HCT116 (cell line): ENCODE data around the gene CTBP1.

Experiments used
- ATF3 ChIP-seq: IDR thresholded peaks from 2 replicates; pipeline ENCODE4 v1.6.1; 2012
- CTCF ChIP-seq, 3 experiments: fragments of 200-600 bp in 1 of 3; sonication (generic) in 1 of 3; IDR thresholded peaks in 2 of 3; conservative IDR thresholded peaks in 1 of 3; 2 replicates each; pipeline ENCODE4 v1.5.1; 2012 to 2017; ENCODE audit warnings: low read depth in 2 of 3, low read length in 2 of 3, antibody characterized with exemption in 1 of 3, borderline replicate concordance in 1 of 3, control low read depth in 1 of 3, mild to moderate bottlenecking in 1 of 3, mixed read lengths in 1 of 3, mixed run types in 1 of 3, moderate library complexity in 1 of 3; ENCODE audit not compliant: insufficient read depth in 1 of 3
- ELF1 ChIP-seq: IDR thresholded peaks from 2 replicates; pipeline ENCODE4 v1.6.1; 2012; ENCODE audit warnings: low read depth, borderline replicate concordance
- EZH2 ChIP-seq: fragments of 200-600 bp; sonication (generic); IDR thresholded peaks from 2 replicates; pipeline ENCODE4 v1.6.1; 2017; ENCODE audit warnings: antibody characterized with exemption, mixed run types
- JUND ChIP-seq: IDR thresholded peaks from 2 replicates; pipeline ENCODE4 v1.6.1; 2012
- POLR2A ChIP-seq: IDR thresholded peaks from 2 replicates; pipeline ENCODE4 v1.7.0; 2011; ENCODE audit warnings: borderline replicate concordance; ENCODE audit not compliant: insufficient read depth, insufficient read length; ENCODE audit errors: extremely low read depth
- POLR2AphosphoS5 ChIP-seq: IDR thresholded peaks from 2 replicates; pipeline ENCODE4 v1.6.1; 2011; ENCODE audit warnings: mild to moderate bottlenecking, low read depth, low read length, moderate library complexity
- SP1 ChIP-seq: IDR thresholded peaks from 2 replicates; pipeline ENCODE4 v1.6.1; 2012; ENCODE audit warnings: low read depth
- TF ChIP-seq, protein P1 (sequence below): IDR thresholded peaks from 2 replicates; pipeline ENCODE4 v1.6.1; 2012; ENCODE audit warnings: low read depth

GRCh38 chr4:1223841-1224809, 24.8 kb downstream of the CTBP1 start:
- no peak for TF ChIP-seq CTCF (IDR thresholded peaks at IDR 0.05 in 2 of 3, conservative IDR thresholded peaks at IDR 0.05 in 1 of 3; ENCODE audit: borderline replicate concordance in 1 of 3, insufficient read depth in 1 of 3, low read depth in 2 of 3, low read length in 2 of 3)
- no peak for TF ChIP-seq POLR2AphosphoS5
- TF ChIP-seq ATF3, result no peak
- TF ChIP-seq ELF1, result no peak
- no peak for TF ChIP-seq EZH2
- TF ChIP-seq, protein P1, sequence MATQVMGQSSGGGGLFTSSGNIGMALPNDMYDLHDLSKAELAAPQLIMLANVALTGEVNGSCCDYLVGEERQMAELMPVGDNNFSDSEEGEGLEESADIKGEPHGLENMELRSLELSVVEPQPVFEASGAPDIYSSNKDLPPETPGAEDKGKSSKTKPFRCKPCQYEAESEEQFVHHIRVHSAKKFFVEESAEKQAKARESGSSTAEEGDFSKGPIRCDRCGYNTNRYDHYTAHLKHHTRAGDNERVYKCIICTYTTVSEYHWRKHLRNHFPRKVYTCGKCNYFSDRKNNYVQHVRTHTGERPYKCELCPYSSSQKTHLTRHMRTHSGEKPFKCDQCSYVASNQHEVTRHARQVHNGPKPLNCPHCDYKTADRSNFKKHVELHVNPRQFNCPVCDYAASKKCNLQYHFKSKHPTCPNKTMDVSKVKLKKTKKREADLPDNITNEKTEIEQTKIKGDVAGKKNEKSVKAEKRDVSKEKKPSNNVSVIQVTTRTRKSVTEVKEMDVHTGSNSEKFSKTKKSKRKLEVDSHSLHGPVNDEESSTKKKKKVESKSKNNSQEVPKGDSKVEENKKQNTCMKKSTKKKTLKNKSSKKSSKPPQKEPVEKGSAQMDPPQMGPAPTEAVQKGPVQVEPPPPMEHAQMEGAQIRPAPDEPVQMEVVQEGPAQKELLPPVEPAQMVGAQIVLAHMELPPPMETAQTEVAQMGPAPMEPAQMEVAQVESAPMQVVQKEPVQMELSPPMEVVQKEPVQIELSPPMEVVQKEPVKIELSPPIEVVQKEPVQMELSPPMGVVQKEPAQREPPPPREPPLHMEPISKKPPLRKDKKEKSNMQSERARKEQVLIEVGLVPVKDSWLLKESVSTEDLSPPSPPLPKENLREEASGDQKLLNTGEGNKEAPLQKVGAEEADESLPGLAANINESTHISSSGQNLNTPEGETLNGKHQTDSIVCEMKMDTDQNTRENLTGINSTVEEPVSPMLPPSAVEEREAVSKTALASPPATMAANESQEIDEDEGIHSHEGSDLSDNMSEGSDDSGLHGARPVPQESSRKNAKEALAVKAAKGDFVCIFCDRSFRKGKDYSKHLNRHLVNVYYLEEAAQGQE, result no peak
- TF ChIP-seq POLR2A, result no peak
- no peak for TF ChIP-seq SP1
- no peak for TF ChIP-seq JUND
